WTC11 (cell line): ENCODE data around the gene TRIM66. TPM values are rescaled to one million over a fixed set of nuclear protein-coding genes. Genes with fewer than 3 reads are reported as not detected.

Source experiments
- ATAC-seq: fragments of 200-7000 bp; cut with Tn5 transposase; 2 replicates; pipeline ENCODE4 v1.10.0; 2021; ENCODE audit warnings: mild to moderate bottlenecking, moderate library complexity
- CTCF ChIA-PET: fragments of 300-600 bp; sonication (Branson Sonifier 250); formaldehyde crosslinking; loops from one replicate; lab custom pipeline; 2021; ENCODE audit warnings: antibody characterized with exemption; lab: Charles Lee
- POLR2A ChIA-PET: fragments of 350-600 bp; sonication (Branson Sonifier 250); formaldehyde crosslinking; loops from one replicate; lab custom pipeline; 2021; ENCODE audit warnings: antibody characterized with exemption; lab: Charles Lee
- DNase-seq: peaks from one replicate; pipeline ENCODE4 v3.0.0; 2021; ENCODE audit warnings: low spot score
- H3K27ac Mint-ChIP-seq: 2 replicates; pipeline ENCODE4 v1.8.0; 2021; ENCODE audit warnings: mixed read lengths
- H3K27me3 Mint-ChIP-seq: 2 replicates; pipeline ENCODE4 v1.8.0; 2021; ENCODE audit warnings: low read depth, mild to moderate bottlenecking, moderate library complexity, mixed read lengths
- H3K36me3 Mint-ChIP-seq: 2 replicates; pipeline ENCODE4 v1.8.0; 2021; ENCODE audit warnings: mixed read lengths
- H3K4me1 Mint-ChIP-seq: 2 replicates; pipeline ENCODE4 v1.8.0; 2022; ENCODE audit warnings: mixed read lengths
- H3K4me3 Mint-ChIP-seq: 2 replicates; pipeline ENCODE4 v1.8.0; 2021; ENCODE audit warnings: mild to moderate bottlenecking, moderate library complexity, mixed read lengths
- H3K9me3 Mint-ChIP-seq: 2 replicates; pipeline ENCODE4 v1.8.0; 2021; ENCODE audit warnings: mixed read lengths
- ERG ChIP-seq: fragments of 250-450 bp; sonication (Bioruptor Pico); IDR thresholded peaks from 2 replicates; pipeline ENCODE4 v1.8.0; 2021; ENCODE audit warnings: mild to moderate bottlenecking
- FOXK1 ChIP-seq: sonication (generic); formaldehyde crosslinking; IDR thresholded peaks from 2 replicates; pipeline ENCODE4 v1.8.0; 2022; ENCODE audit warnings: mild to moderate bottlenecking, moderate library complexity, missing genetic modification reagents
- FOXP4 ChIP-seq: sonication (generic); formaldehyde crosslinking; IDR thresholded peaks from 2 replicates; pipeline ENCODE4 v1.8.0; 2022; ENCODE audit warnings: mild to moderate bottlenecking, missing genetic modification reagents
- GTF2I ChIP-seq: fragments of 250-450 bp; sonication (Bioruptor Pico); conservative IDR thresholded peaks from 2 replicates; pipeline ENCODE4 v1.4.0; 2021; ENCODE audit warnings: mild to moderate bottlenecking
- IRF1 ChIP-seq: sonication (generic); formaldehyde crosslinking; IDR thresholded peaks from 2 replicates; pipeline ENCODE4 v1.8.0; 2023; ENCODE audit warnings: missing genetic modification reagents
- JUN ChIP-seq: sonication (generic); formaldehyde crosslinking; IDR thresholded peaks from 2 replicates; pipeline ENCODE4 v1.8.0; 2023; ENCODE audit warnings: mild to moderate bottlenecking, missing genetic modification reagents
- KAT7 ChIP-seq: sonication (generic); formaldehyde crosslinking; IDR thresholded peaks from 2 replicates; pipeline ENCODE4 v1.8.1; 2023; ENCODE audit warnings: missing genetic modification reagents, mild to moderate bottlenecking, borderline replicate concordance
- NFE2L1 ChIP-seq: sonication (generic); formaldehyde crosslinking; IDR thresholded peaks from 2 replicates; pipeline ENCODE4 v1.8.1; 2023; ENCODE audit warnings: missing genetic modification reagents
- NR2C2 ChIP-seq: sonication (generic); formaldehyde crosslinking; IDR thresholded peaks from 2 replicates; pipeline ENCODE4 v1.8.0; 2022; ENCODE audit warnings: mild to moderate bottlenecking, missing genetic modification reagents
- RELA ChIP-seq: sonication (generic); formaldehyde crosslinking; IDR thresholded peaks from 2 replicates; pipeline ENCODE4 v1.8.1; 2022; ENCODE audit warnings: missing genetic modification reagents, mild to moderate bottlenecking, borderline replicate concordance
- RORB ChIP-seq: fragments of 250-450 bp; sonication (Bioruptor Pico); IDR thresholded peaks from 2 replicates; pipeline ENCODE4 v1.9.0; 2021; ENCODE audit warnings: mild to moderate bottlenecking
- SMAD4 ChIP-seq: sonication (generic); formaldehyde crosslinking; IDR thresholded peaks from 2 replicates; pipeline ENCODE4 v1.8.0; 2022; ENCODE audit warnings: mild to moderate bottlenecking, missing genetic modification reagents
- TCF7 ChIP-seq: sonication (generic); formaldehyde crosslinking; IDR thresholded peaks from 2 replicates; pipeline ENCODE4 v1.8.0; 2022; ENCODE audit warnings: mild to moderate bottlenecking, low read depth, missing genetic modification reagents, moderate library complexity
- USF2 ChIP-seq: sonication (generic); formaldehyde crosslinking; IDR thresholded peaks from 2 replicates; pipeline ENCODE4 v1.8.1; 2023; ENCODE audit warnings: mild to moderate bottlenecking, missing genetic modification reagents, moderate library complexity
- ZNF219 ChIP-seq: sonication (generic); formaldehyde crosslinking; IDR thresholded peaks from 2 replicates; pipeline ENCODE4 v1.8.0; 2023; ENCODE audit warnings: missing genetic modification reagents, mild to moderate bottlenecking, borderline replicate concordance
- ZNF423 ChIP-seq: fragments of 250-450 bp; sonication (Bioruptor Pico); IDR thresholded peaks from 2 replicates; pipeline ENCODE4 v2.1.2; 2022; ENCODE audit warnings: mild to moderate bottlenecking, moderate library complexity
- total RNA-seq: library from RNA; stranded (reverse); gene quantifications from 3 replicates; pipeline ENCODE4 v1.2.3, GENCODE V29; 2021
- TF ChIP-seq, protein P1 (sequence below): sonication (generic); formaldehyde crosslinking; IDR thresholded peaks from 2 replicates; pipeline ENCODE4 v1.8.0; 2022; ENCODE audit warnings: mild to moderate bottlenecking, missing genetic modification reagents
- TF ChIP-seq, protein P2 (sequence below): sonication (generic); formaldehyde crosslinking; conservative IDR thresholded peaks from 2 replicates; pipeline ENCODE4 v1.8.1; 2023; ENCODE audit warnings: mild to moderate bottlenecking, low read depth, missing genetic modification reagents, moderate library complexity

Gene TRIM66
- total RNA-seq, 1 experiment from 2014 or later: 5.6 TPM

- TF ChIP-seq FOXP4 (CRISPR knock-in tag): no peak
- TF ChIP-seq, all 79 proteins: peak for 0
These were observed 98.4 kb downstream of the TRIM66 start (continued) for GRCh38 chr11:8584082-8584481.

GRCh38 chr11:8581300-8581699 lies 101.2 kb downstream of the TRIM66 start:
- H3K4me1 Mint-ChIP-seq: peaks cover 6% of the 10 kb centered on the region
- peaks cover 12% of the 10 kb centered on the region for H3K36me3 Mint-ChIP-seq
- no peak for ATAC-seq
- no peak overlapping the region for H3K4me3 Mint-ChIP-seq
- no peak overlapping the region for H3K27ac Mint-ChIP-seq
- no peak for TF ChIP-seq IRF1 (CRISPR knock-in tag)
- TF ChIP-seq ZNF219 (CRISPR knock-in tag): no peak
- no peak for TF ChIP-seq NR2C2 (CRISPR knock-in tag)
- TF ChIP-seq ERG: no peak
- TF ChIP-seq GTF2I (CRISPR knock-in tag): no peak
- no peak for TF ChIP-seq FOXK1
- no peak for TF ChIP-seq RORB (CRISPR knock-in tag)
- TF ChIP-seq USF2 (CRISPR knock-in tag): no peak
- TF ChIP-seq, protein P1, sequence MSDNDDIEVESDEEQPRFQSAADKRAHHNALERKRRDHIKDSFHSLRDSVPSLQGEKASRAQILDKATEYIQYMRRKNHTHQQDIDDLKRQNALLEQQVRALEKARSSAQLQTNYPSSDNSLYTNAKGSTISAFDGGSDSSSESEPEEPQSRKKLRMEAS: no peak
- TF ChIP-seq TCF7 (CRISPR knock-in tag): no peak
- no peak for TF ChIP-seq KAT7
- TF ChIP-seq SMAD4 (CRISPR knock-in tag): no peak
- TF ChIP-seq, protein P2, sequence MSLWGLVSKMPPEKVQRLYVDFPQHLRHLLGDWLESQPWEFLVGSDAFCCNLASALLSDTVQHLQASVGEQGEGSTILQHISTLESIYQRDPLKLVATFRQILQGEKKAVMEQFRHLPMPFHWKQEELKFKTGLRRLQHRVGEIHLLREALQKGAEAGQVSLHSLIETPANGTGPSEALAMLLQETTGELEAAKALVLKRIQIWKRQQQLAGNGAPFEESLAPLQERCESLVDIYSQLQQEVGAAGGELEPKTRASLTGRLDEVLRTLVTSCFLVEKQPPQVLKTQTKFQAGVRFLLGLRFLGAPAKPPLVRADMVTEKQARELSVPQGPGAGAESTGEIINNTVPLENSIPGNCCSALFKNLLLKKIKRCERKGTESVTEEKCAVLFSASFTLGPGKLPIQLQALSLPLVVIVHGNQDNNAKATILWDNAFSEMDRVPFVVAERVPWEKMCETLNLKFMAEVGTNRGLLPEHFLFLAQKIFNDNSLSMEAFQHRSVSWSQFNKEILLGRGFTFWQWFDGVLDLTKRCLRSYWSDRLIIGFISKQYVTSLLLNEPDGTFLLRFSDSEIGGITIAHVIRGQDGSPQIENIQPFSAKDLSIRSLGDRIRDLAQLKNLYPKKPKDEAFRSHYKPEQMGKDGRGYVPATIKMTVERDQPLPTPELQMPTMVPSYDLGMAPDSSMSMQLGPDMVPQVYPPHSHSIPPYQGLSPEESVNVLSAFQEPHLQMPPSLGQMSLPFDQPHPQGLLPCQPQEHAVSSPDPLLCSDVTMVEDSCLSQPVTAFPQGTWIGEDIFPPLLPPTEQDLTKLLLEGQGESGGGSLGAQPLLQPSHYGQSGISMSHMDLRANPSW (CRISPR knock-in tag): no peak
- no peak for TF ChIP-seq RELA (CRISPR knock-in tag)
- no peak for TF ChIP-seq NFE2L1
- TF ChIP-seq JUN (CRISPR knock-in tag): no peak
- TF ChIP-seq ZNF423 (CRISPR knock-in tag): no peak
- TF ChIP-seq, all 79 proteins: peak for 0
- CTCF ChIA-PET: interaction anchor here (1.2 kb wide), 1 partner anchor 318 kb away, joined by 3 read pairs; the partner anchor contains the start of gene LMO1
- Mint-ChIP-seq H3K9me3 (peaks cover 24% of the 10 kb centered on the region), H3K27me3 (no peaks in the 10 kb centered on the region)
- DNase-seq: no peak
- POLR2A ChIA-PET: interaction anchor here (0.6 kb wide), 1 partner anchor 172 kb away, joined by 3 read pairs; no protein-coding TSS in a partner anchor
